Measurements from ENCODE around the gene BBS9. TPM values are rescaled to one million over a fixed set of nuclear protein-coding genes. Genes with fewer than 3 reads are reported as not detected.

BBS9 gene
- total and polyA plus RNA-seq, 4 experiments from 2014 or later: 13.9 to 27.3 (median 24.8) TPM

DNA sequence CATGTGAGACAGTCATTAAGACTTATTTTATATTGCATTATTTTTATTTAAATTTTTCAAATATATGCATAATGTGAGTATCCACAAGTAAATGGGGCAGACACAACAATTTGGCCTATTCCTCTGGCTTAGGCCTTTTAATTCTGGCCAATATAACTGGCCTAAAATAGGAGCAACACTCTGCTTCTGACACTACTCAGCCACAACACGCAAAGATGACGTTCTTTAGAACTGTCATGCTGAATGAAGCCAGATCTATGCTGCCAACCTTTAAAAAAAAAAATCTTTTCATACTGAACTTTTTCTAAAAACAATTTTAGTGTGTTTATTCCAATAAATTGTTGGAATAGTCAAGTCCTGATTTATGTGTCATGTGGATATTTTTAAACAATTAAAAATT, 421.0 kb downstream of the BBS9 start:
- H3K9me3 Mint-ChIP-seq: peaks cover 0 to 4% (median 2%) of the 10 kb centered on the region in 8 donors
- intact Hi-C loops (cut with micrococcal nuclease): no loop called here
- no peaks in the 10 kb centered on the region for H3K27me3 ChIP-seq (ENCODE audit: insufficient read depth, low read length)
- no peak overlapping the region for H3K4me3 Mint-ChIP-seq
- H3K9me3 ChIP-seq (ENCODE audit: control insufficient read depth in 1 of 2, low read length in 2 of 2): no peaks in the 10 kb centered on the region
- H3K36me3 Mint-ChIP-seq: peaks cover 23 to 31% of the 10 kb centered on the region in 2 donors
- ChIA-PET CTCF (ENCODE audit: partially characterized antibody) (no interaction called here), POLR2A (ENCODE audit: partially characterized antibody) (no interaction called here)
- H3K27ac Mint-ChIP-seq: no peak overlapping the region
- no peaks in the 10 kb centered on the region for H3K36me3 ChIP-seq (ENCODE audit: insufficient read depth, low read length)
- no peaks in the 10 kb centered on the region for H3K27me3 Mint-ChIP-seq
- DNase-seq: no peak
- no peak overlapping the region for H3K4me3 ChIP-seq (ENCODE audit: low read length in 2 of 2)
- H3K4me1 ChIP-seq (ENCODE audit: insufficient read depth, low read length): no peaks in the 10 kb centered on the region
- H3K27ac ChIP-seq (ENCODE audit: low read depth, low read length): no peak overlapping the region
- no peaks in the 10 kb centered on the region for H3K4me1 Mint-ChIP-seq

DNA sequence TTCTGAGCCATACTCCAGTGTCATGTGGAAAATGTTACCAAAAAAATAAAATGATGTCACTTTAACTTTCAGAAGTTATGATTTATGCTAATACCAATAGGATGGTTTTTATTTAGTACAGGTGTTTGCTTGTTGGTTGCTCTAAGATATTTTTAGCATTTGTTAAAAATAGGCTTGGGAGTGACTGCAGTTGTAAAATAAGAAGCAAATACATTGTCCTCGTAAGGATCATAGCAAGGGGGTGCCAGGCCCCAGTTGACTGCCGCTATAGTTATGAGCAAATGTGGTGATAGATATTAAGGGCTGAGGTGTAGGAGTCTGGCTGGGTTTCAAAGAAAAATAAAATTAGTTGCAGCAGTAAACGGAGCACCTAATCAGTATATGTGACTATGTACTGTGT, 421.6 kb downstream of the BBS9 start:
- Histone ChIP-seq H3K27ac (ENCODE audit: low read depth, low read length) (no peak overlapping the region), H3K4me1 (ENCODE audit: insufficient read depth, low read length) (no peaks in the 10 kb centered on the region), H3K27me3 (ENCODE audit: insufficient read depth, low read length) (no peaks in the 10 kb centered on the region), H3K4me3 (ENCODE audit: low read length in 2 of 2) (no peak overlapping the region), H3K9me3 (ENCODE audit: control insufficient read depth in 1 of 2, low read length in 2 of 2) (no peaks in the 10 kb centered on the region), H3K36me3 (ENCODE audit: insufficient read depth, low read length) (no peaks in the 10 kb centered on the region)
- POLR2A ChIA-PET (ENCODE audit: partially characterized antibody): no interaction called here
- Mint-ChIP-seq H3K27ac (no peak overlapping the region), H3K36me3 (peaks cover 22 to 28% of the 10 kb centered on the region in 2 donors), H3K27me3 (no peaks in the 10 kb centered on the region), H3K4me3 (no peak overlapping the region), H3K4me1 (no peaks in the 10 kb centered on the region), H3K9me3 (peaks cover 0 to 4% (median under 1%) of the 10 kb centered on the region in 8 donors)
- DNase-seq: no peak
- intact Hi-C loops (cut with micrococcal nuclease): no loop called here
- CTCF ChIA-PET (ENCODE audit: partially characterized antibody): no interaction called here

DNA sequence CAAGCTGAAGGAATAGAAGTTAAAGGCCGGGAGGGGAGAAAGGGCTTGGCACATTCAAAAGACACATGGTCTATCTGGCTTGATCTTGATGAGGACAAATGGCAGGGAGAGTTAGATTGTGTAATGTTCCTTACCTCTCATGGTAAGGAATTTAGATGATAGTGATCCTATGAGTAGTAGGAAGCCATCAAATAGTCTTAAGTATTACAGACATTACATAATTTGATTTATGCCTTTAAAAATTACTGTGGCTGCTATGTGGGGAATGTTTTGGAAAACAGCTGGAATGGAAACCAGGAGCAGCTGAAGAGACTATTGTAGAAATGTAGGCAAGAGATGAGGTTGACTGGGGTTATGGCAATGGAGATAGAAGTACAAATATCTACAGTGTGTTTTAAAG, 424.7 kb downstream of the BBS9 start:
- CTCF ChIA-PET (ENCODE audit: partially characterized antibody): no interaction called here
- Mint-ChIP-seq H3K4me1 (no peaks in the 10 kb centered on the region), H3K4me3 (no peak overlapping the region), H3K27ac (no peak overlapping the region), H3K36me3 (peaks cover 6 to 13% of the 10 kb centered on the region in 2 donors), H3K27me3 (no peaks in the 10 kb centered on the region), H3K9me3 (peaks cover 0 to 2% (median 0%) of the 10 kb centered on the region in 8 donors)
- H3K4me3 ChIP-seq (ENCODE audit: low read length in 2 of 2): no peak overlapping the region
- no peaks in the 10 kb centered on the region for H3K4me1 ChIP-seq (ENCODE audit: insufficient read depth, low read length)
- intact Hi-C loops (cut with micrococcal nuclease): no loop called here
- no peak overlapping the region for H3K27ac ChIP-seq (ENCODE audit: low read depth, low read length)
- POLR2A ChIA-PET (ENCODE audit: partially characterized antibody): no interaction called here
- no peaks in the 10 kb centered on the region for H3K27me3 ChIP-seq (ENCODE audit: insufficient read depth, low read length)
- no peak for DNase-seq
- no peaks in the 10 kb centered on the region for H3K36me3 ChIP-seq (ENCODE audit: insufficient read depth, low read length)
- H3K9me3 ChIP-seq (ENCODE audit: control insufficient read depth in 1 of 2, low read length in 2 of 2): no peaks in the 10 kb centered on the region

DNA sequence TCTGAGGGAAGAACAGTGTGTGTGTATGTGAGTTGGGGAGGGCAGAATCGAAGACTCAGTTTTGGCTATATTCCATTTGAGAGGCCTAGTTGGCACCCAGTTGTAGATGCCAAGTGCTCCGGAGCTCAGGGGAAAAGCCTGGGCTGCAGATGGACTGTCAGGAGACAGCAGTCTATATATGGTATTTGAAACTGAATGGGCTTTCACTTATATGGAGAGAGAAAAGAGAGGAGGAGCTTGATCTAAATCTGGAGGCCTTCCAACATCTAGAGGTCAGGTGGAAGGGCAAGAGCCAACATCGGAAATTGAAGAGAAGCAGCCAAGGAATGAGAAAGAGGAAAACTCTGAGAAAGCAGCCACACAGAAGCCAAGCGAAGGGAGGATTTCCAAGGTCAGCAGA, 425.2 kb downstream of the BBS9 start:
- H3K27me3 ChIP-seq (ENCODE audit: insufficient read depth, low read length): no peaks in the 10 kb centered on the region
- no peak for DNase-seq
- no peak overlapping the region for H3K27ac ChIP-seq (ENCODE audit: low read depth, low read length)
- Mint-ChIP-seq H3K9me3 (peaks cover 0 to 2% (median 0%) of the 10 kb centered on the region in 8 donors), H3K36me3 (peaks cover 6 to 13% of the 10 kb centered on the region in 2 donors), H3K27me3 (no peaks in the 10 kb centered on the region), H3K4me1 (no peaks in the 10 kb centered on the region), H3K27ac (no peak overlapping the region), H3K4me3 (no peak overlapping the region)
- no peaks in the 10 kb centered on the region for H3K4me1 ChIP-seq (ENCODE audit: insufficient read depth, low read length)
- POLR2A ChIA-PET (ENCODE audit: partially characterized antibody): no interaction called here
- H3K36me3 ChIP-seq (ENCODE audit: insufficient read depth, low read length): no peaks in the 10 kb centered on the region
- CTCF ChIA-PET (ENCODE audit: partially characterized antibody): no interaction called here
- no peak overlapping the region for H3K4me3 ChIP-seq (ENCODE audit: low read length in 2 of 2)
- H3K9me3 ChIP-seq (ENCODE audit: control insufficient read depth in 1 of 2, low read length in 2 of 2): no peaks in the 10 kb centered on the region
- intact Hi-C loops (cut with micrococcal nuclease): no loop called here

DNA sequence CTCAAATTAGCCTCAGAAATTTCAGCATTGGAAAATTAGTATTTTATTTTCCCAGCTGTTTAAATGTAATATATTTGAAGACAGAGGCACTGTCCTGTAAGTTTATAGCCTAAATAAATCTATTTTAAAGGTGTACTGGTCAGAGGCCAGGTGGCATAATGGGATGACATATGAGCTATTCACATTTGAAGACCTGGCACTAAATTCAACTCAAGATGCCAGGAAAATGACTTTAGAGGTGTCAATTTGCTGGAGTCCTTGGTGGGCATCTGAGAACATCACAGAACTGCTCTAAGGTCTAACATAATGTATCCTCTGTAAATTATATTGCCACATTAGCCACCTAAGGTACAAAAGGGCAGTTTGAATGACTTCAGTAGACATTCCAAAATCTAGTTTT, 427.1 kb downstream of the BBS9 start:
- Histone ChIP-seq H3K27me3 (ENCODE audit: insufficient read depth, low read length) (no peaks in the 10 kb centered on the region), H3K36me3 (ENCODE audit: insufficient read depth, low read length) (no peaks in the 10 kb centered on the region), H3K27ac (ENCODE audit: low read depth, low read length) (no peak overlapping the region), H3K4me1 (ENCODE audit: insufficient read depth, low read length) (no peaks in the 10 kb centered on the region), H3K9me3 (ENCODE audit: control insufficient read depth in 1 of 2, low read length in 2 of 2) (no peaks in the 10 kb centered on the region), H3K4me3 (ENCODE audit: low read length in 2 of 2) (no peak overlapping the region)
- Mint-ChIP-seq H3K27ac (no peak overlapping the region), H3K4me3 (no peak overlapping the region), H3K27me3 (no peaks in the 10 kb centered on the region), H3K36me3 (peaks cover 2 to 7% of the 10 kb centered on the region in 2 donors), H3K9me3 (no peaks in the 10 kb centered on the region), H3K4me1 (no peaks in the 10 kb centered on the region)
- ChIA-PET CTCF (ENCODE audit: partially characterized antibody) (no interaction called here), POLR2A (ENCODE audit: partially characterized antibody) (no interaction called here)
- DNase-seq: no peak
- intact Hi-C loops (cut with micrococcal nuclease): no loop called here

DNA sequence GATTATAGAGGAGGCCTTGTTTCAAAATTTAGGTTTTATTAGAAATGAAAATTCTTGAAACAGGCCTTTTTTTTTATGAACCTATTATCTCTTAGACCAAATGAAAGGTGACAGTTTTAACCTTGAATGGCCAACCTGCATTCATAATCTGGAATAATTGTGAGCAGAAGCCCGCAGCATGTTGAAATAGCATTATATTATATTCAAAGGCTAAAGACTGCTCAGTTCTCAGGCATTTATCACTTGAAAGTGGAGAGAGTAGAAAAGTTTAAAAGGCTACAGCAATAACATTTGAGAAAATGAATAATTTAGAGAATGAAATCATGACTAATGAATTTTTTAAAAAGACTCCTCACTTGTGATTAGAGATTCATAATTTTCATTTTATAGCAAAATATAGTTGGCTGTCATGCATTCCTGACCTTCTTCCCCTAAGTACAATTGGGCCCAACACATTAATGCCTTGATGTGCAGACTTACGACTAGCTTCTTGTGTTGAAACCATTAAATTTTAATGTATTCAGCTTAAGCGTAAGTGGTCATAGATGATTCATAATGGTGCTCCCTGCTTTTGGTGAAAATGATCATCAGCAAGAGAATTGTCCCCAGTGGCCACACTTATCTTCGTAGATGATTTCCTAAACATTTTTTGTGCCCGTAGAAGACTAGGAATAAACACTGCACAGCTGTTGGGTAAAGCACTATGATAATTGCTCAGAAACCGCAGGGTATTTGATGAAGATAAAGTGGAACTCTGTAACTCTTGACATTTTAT, 429.4 kb downstream of the BBS9 start:
- H3K27me3 ChIP-seq (ENCODE audit: insufficient read depth, low read length): no peaks in the 10 kb centered on the region
- no peak overlapping the region for H3K27ac Mint-ChIP-seq
- H3K9me3 Mint-ChIP-seq: peaks cover 0 to 2% (median 0%) of the 10 kb centered on the region in 8 donors
- H3K4me1 ChIP-seq (ENCODE audit: insufficient read depth, low read length): no peaks in the 10 kb centered on the region
- H3K4me1 Mint-ChIP-seq: no peaks in the 10 kb centered on the region
- H3K4me3 Mint-ChIP-seq: no peak overlapping the region
- intact Hi-C loops (cut with micrococcal nuclease): no loop called here
- ChIA-PET POLR2A (ENCODE audit: partially characterized antibody) (no interaction called here), CTCF (ENCODE audit: partially characterized antibody) (no interaction called here)
- peaks cover 4 to 5% of the 10 kb centered on the region in 2 donors for H3K36me3 Mint-ChIP-seq
- DNase-seq: no peak
- H3K27me3 Mint-ChIP-seq: no peaks in the 10 kb centered on the region
- no peak overlapping the region for H3K27ac ChIP-seq (ENCODE audit: low read depth, low read length)
- H3K4me3 ChIP-seq (ENCODE audit: low read length in 2 of 2): no peak overlapping the region
- H3K36me3 ChIP-seq (ENCODE audit: insufficient read depth, low read length): no peaks in the 10 kb centered on the region
- no peaks in the 10 kb centered on the region for H3K9me3 ChIP-seq (ENCODE audit: control insufficient read depth in 1 of 2, low read length in 2 of 2)

DNA sequence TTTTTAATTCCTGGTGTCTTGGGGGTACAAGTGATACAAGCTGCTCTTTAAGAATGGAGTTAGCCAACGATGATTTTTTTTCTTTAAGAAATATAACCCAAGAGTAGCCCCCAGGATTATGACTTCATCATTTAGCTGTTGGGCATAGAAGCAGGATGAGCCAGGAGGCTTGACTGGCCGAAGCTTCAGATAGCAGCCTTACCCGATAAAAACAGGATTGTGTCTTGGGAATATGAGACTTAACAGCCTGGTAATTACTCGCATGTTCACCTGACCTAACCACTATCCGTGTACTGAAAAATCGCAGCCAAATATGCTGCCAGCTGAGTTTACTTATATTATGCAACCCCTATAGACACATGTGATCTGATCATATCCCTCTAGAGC, 430.0 kb downstream of the BBS9 start:
- H3K36me3 Mint-ChIP-seq: peaks cover 4 to 5% of the 10 kb centered on the region in 2 donors
- no peak overlapping the region for H3K4me3 Mint-ChIP-seq

More for the DNA sequence above, 430.0 kb downstream of the BBS9 start:
- H3K27me3 Mint-ChIP-seq: no peaks in the 10 kb centered on the region
- ChIA-PET POLR2A (ENCODE audit: partially characterized antibody) (no interaction called here), CTCF (ENCODE audit: partially characterized antibody) (no interaction called here)
- Histone ChIP-seq H3K4me1 (ENCODE audit: insufficient read depth, low read length) (no peaks in the 10 kb centered on the region), H3K27me3 (ENCODE audit: insufficient read depth, low read length) (no peaks in the 10 kb centered on the region), H3K9me3 (ENCODE audit: control insufficient read depth in 1 of 2, low read length in 2 of 2) (no peaks in the 10 kb centered on the region), H3K4me3 (ENCODE audit: low read length in 2 of 2) (no peak overlapping the region), H3K27ac (ENCODE audit: low read depth, low read length) (no peak overlapping the region), H3K36me3 (ENCODE audit: insufficient read depth, low read length) (no peaks in the 10 kb centered on the region)
- H3K4me1 Mint-ChIP-seq: no peaks in the 10 kb centered on the region
- no peak for DNase-seq
- H3K9me3 Mint-ChIP-seq: peaks cover 0 to 2% (median 0%) of the 10 kb centered on the region in 8 donors
- no peak overlapping the region for H3K27ac Mint-ChIP-seq
- intact Hi-C loops (cut with micrococcal nuclease): no loop called here
